Measurements from ENCODE around the gene SH3PXD2B. TPM values are rescaled to one million over a fixed set of nuclear protein-coding genes. Genes with fewer than 3 reads are reported as not detected.

SH3PXD2B gene
- total and polyA plus RNA-seq, 10 of the 15 experiments (the other 5 are each of a cell fraction or from before 2014, with no cell fraction given), result 0.05 to 1.6 (median 0.57) TPM

DNA sequence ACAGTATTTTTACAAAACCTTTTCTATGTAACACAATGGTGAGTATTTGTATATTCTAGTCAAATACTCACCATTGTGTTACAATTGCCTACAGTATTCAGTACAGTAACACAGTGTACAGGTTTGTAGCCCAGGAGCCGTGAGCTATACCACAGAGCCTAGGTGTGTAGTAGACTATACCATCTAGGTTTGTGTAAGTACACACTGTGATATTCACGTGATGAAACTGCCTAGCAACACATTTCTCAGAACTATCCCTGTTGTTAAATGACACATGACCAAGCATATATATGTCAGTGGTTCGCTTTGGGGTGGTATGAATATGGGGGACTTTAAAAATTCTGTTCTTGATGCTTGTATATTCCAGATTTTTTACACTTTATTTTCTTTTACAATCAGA, 21.3 kb downstream of the SH3PXD2B start:
- Histone ChIP-seq H3K27ac (ENCODE audit: control insufficient read depth, insufficient read depth) (no peak overlapping the region), H4K20me1 (ENCODE audit: control insufficient read depth, insufficient read depth) (no peaks in the 10 kb centered on the region), H3K4me3 (no peak overlapping the region), H3K9me3 (replicated peaks; ENCODE audit: control insufficient read depth, insufficient read depth, low read length) (no peaks in the 10 kb centered on the region), H3K36me3 (ENCODE audit: control insufficient read depth in 2 of 2, insufficient read depth in 2 of 2, low read length in 1 of 2) (no peaks in the 10 kb centered on the region), H3K4me2 (ENCODE audit: control insufficient read depth, insufficient read depth) (no peak overlapping the region), H3K79me2 (ENCODE audit: control insufficient read depth, insufficient read depth, low read length) (no peaks in the 10 kb centered on the region), H3K9ac (ENCODE audit: control insufficient read depth, insufficient read depth, low read length) (no peak overlapping the region), H3K4me1 (ENCODE audit: control insufficient read depth, insufficient read depth, low read length) (no peaks in the 10 kb centered on the region), H3K27me3 (replicated peaks in 1 of 2; ENCODE audit: control insufficient read depth in 2 of 2, insufficient read depth in 2 of 2, low read length in 1 of 2) (peaks cover 0 to 4% of the 10 kb centered on the region in 2 experiments; a peak in 2 of 4 replicates), H2AFZ (ENCODE audit: control insufficient read depth, low read depth, low read length) (no peak overlapping the region)
- TF ChIP-seq BRCA1 (IDR thresholded peaks at IDR 0.05; ENCODE audit: low read depth, low read length) (no peak), BCL3 (IDR thresholded peaks at IDR 0.05; ENCODE audit: borderline replicate concordance, insufficient read depth, low read depth, low read length, poor library complexity, severe bottlenecking) (no peak), ZNF217 (IDR thresholded peaks at IDR 0.05) (no peak), RELA (IDR thresholded peaks at IDR 0.05; ENCODE audit: borderline replicate concordance, partially characterized antibody) (no peak), CBFB (IDR thresholded peaks at IDR 0.05; ENCODE audit: low read depth) (no peak), TCF12 (IDR thresholded peaks at IDR 0.05; ENCODE audit: low read depth, low read length) (no peak), KLF5 (IDR thresholded peaks at IDR 0.05; ENCODE audit: partially characterized antibody) (no peak)
- TF ChIP-seq, protein P1, sequence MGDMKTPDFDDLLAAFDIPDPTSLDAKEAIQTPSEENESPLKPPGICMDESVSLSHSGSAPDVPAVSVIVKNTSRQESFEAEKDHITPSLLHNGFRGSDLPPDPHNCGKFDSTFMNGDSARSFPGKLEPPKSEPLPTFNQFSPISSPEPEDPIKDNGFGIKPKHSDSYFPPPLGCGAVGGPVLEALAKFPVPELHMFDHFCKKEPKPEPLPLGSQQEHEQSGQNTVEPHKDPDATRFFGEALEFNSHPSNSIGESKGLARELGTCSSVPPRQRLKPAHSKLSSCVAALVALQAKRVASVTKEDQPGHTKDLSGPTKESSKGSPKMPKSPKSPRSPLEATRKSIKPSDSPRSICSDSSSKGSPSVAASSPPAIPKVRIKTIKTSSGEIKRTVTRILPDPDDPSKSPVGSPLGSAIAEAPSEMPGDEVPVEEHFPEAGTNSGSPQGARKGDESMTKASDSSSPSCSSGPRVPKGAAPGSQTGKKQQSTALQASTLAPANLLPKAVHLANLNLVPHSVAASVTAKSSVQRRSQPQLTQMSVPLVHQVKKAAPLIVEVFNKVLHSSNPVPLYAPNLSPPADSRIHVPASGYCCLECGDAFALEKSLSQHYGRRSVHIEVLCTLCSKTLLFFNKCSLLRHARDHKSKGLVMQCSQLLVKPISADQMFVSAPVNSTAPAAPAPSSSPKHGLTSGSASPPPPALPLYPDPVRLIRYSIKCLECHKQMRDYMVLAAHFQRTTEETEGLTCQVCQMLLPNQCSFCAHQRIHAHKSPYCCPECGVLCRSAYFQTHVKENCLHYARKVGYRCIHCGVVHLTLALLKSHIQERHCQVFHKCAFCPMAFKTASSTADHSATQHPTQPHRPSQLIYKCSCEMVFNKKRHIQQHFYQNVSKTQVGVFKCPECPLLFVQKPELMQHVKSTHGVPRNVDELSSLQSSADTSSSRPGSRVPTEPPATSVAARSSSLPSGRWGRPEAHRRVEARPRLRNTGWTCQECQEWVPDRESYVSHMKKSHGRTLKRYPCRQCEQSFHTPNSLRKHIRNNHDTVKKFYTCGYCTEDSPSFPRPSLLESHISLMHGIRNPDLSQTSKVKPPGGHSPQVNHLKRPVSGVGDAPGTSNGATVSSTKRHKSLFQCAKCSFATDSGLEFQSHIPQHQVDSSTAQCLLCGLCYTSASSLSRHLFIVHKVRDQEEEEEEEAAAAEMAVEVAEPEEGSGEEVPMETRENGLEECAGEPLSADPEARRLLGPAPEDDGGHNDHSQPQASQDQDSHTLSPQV (IDR thresholded peaks at IDR 0.05), result no peak
- ChIA-PET POLR2A (no interaction called here), CTCF (no interaction called here), RAD21 (ENCODE audit: unreplicated experiment) (no interaction called here), SMC1A (ENCODE audit: uncharacterized antibody, unreplicated experiment) (no interaction called here)
- DNase-seq (ENCODE audit: low read depth, low spot score) (no peak), FAIRE-seq (no peak), ATAC-seq (no peak)
- intact Hi-C loops (cut with micrococcal nuclease; ENCODE audit: unreplicated experiment) (no loop called here), in situ Hi-C loops (cut with MboI) (no loop called here)
- BruUV-seq (replicated peaks), result no TSS peak
- WGBS (ENCODE audit: insufficient coverage, insufficient replicate concordance, low lambda C conversion rate, missing lambda C conversion rate), result 4% methylated on average over 3 of the region's 3 CpGs

All from GM12878 (cell line).